GM12892 (cell line): ENCODE results near the gene CHRD.
A peak's percentile ranks its signal among the peaks of the same experiment; 100 is the strongest.

ENCODE experiments used
- DNase-seq: peaks from one replicate; pipeline ENCODE4 v3.0.0; 2011; ENCODE audit not compliant: insufficient read length
- FAIRE-seq: peaks from 2 replicates; lab custom pipeline; 2011; peaks lifted over from hg19 to GRCh38; lab: Jason Lieb, UNC
- POLR2A ChIP-seq: IDR thresholded peaks from 2 replicates; pipeline ENCODE4 v1.6.1; 2011; ENCODE audit warnings: low read depth, low read length, control low read depth
- POLR2AphosphoS5 ChIP-seq: IDR thresholded peaks from 2 replicates; pipeline ENCODE4 v1.6.1; 2011; ENCODE audit warnings: low read depth, low read length, control low read depth
- TAF1 ChIP-seq: IDR thresholded peaks from 2 replicates; pipeline ENCODE4 v1.6.1; 2011; ENCODE audit warnings: low read depth, mild to moderate bottlenecking, control low read depth, low read length, borderline replicate concordance

The CHRD gene

DNA sequence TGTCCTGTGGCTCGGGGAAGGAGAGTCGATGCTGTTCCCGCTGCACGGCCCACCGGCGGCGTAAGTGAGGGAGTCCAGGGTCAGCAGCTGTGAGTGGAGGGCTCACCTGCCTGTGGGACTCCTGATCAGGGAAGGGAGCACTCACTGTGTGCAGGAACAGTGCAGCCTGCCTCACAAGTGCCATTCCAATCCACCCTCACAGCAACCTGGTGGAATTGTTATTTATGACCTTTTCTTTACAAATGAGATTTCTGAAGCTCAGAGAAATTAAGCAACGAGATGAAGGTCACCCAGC lies 9.0 kb downstream of the CHRD start:
- FAIRE-seq (no peak), DNase-seq (no peak)
- TF ChIP-seq TAF1 (no peak), POLR2A (no peak), POLR2AphosphoS5 (no peak)

DNA sequence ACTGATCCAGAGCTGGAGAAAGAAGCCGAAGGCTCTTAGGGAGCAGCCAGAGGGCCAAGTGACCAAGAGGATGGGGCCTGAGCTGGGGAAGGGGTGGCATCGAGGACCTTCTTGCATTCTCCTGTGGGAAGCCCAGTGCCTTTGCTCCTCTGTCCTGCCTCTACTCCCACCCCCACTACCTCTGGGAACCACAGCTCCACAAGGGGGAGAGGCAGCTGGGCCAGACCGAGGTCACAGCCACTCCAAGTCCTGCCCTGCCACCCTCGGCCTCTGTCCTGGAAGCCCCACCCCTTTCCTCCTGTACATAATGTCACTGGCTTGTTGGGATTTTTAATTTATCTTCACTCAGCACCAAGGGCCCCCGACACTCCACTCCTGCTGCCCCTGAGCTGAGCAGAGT lies 9.5 kb downstream of the CHRD start:
- DNase-seq (no peak), FAIRE-seq (no peak)
- no peak for TF ChIP-seq POLR2AphosphoS5

DNA sequence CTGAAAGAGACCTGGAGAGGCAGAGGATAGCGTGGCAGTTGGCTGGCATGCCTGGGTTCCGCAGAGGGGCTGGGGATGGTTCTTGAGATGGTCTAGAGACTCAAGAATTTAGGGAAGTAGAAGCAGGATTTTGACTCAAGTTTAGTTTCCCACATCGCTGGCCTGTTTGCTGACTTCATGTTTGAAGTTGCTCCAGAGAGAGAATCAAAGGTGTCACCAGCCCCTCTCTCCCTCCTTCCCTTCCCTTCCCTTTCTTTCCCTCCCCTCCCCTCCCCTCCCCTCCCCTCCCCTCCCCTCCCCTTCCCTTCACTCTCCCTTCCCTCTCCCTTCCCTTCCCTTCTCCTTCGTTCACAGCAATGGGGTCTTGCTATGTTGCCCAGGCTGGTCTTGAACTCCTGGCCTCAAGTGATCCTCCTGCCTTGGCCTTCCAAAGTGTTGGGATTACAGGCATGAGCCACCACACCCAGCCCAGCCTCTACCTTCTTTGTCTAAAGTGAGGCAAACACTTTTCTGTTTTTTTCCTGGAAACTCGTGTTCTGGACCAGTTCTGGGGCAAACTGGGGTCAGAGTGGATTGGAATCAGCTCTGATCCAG lies 10.2 kb downstream of the CHRD start:
- no peak for TF ChIP-seq TAF1
- no peak for TF ChIP-seq POLR2AphosphoS5
- no peak for TF ChIP-seq POLR2A

DNA sequence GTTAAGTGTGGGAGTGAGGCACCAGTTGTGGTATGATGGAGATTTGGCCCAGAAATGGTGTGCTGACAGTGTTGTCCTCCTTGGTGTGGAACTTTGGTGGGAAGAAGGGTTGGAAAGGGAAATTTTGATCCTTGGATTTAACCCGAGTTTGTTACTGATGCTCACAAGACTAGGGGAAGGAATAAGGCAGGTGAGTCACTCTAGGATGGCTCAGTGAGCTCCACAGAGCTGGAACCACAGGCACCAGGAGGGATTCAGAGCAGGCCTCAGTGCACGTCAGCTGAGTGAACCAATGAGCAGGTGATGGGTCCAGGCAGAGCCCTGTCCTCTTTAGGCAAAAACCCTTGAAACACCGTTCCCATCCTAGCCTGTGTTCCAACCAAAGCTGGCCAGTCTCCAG lies 11.4 kb downstream of the CHRD start:
- FAIRE-seq: no peak
- no peak for TF ChIP-seq TAF1
- no peak for TF ChIP-seq POLR2AphosphoS5
- no peak for TF ChIP-seq POLR2A
- DNase-seq: no peak

More for the DNA sequence above, 10.2 kb downstream of the CHRD start:
- FAIRE-seq: no peak
- DNase-seq: no peak

DNA sequence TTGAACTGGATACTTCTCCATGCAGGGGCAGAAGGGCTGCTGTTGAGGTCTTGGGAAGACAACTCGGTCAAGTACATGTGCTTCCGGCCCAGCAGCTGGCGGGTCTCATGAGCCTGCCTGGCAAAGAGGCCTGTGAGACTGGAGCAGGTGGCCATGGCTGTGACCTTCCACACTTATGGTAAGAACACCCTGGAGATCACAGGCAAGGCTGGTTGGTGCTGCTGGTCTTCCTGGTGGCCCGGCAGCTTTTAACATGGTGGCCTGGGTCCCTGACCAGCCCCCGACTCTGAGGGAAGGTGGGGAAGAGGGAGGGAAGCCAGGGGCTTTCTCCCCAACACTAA lies 15.4 kb downstream of the CHRD start:
- FAIRE-seq (no peak), DNase-seq (no peak)
- no peak for TF ChIP-seq TAF1
- no peak for TF ChIP-seq POLR2AphosphoS5
- no peak for TF ChIP-seq POLR2A

DNA sequence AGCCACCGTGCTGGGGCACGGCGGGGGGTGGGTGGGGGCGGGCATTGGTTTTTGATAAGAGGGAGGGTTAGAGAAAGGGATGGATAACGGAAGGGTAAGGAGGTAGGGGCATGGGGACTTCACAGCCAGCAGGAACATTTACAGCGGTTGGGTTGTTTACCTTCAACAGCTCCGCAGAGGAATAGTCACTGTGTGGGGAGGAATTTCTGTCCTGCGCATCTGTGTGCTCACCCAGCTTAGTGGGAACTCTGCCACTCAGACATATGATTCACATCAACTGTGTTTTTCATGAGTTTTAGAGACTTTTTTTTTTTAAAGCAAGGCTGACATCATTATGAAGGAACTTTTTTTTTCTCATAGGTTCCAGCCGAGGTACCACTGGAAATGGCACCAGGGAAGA lies 19.6 kb downstream of the CHRD start:
- TF ChIP-seq POLR2AphosphoS5 (no peak), POLR2A (no peak), TAF1 (no peak)
- FAIRE-seq (no peak), DNase-seq (no peak)

DNA sequence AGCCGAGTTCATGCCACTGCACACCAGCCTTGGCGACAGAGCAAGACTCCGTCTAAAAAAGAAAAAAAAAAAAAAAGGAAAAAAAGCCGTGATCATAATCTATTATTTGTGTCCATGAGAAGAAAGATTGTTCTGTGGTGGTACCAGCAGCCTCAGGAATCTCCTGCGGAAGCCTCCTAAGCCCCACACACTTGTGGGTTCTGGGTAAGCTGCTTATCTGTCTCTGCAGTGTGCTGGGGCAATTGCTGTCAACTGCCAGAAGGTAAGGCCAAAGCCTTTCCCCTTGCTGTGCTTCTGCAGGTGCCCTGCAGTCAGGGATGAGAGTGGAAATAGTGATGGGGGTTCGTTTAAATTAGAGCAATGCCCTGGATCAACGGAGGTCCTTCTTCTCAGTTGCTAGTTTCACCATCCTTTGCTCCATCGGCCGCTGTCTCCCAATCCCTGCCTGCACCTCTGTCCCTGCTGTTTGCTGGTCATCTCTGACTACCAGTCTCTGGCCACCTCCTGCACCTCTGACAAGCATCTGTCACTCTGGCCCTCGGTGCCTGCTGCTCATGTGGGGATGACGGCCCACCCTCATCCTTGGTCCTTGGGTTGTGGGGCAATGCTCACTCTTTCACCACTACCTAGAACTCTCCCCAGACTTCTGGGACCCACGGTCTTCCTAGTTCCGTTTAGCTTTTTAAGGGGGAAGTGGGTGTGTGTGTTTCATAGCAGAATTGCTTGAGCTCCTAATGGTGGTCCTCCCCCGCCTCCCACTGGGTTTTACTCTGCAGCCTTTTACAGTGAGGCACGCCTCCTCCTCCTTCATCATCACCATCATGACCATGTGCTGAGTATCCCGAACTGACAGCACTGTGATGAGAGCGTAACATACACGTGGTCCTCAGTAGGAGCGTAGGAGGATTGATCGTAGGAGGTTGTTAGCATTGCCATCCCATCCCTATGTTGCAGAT lies 25.5 kb downstream of the CHRD start:
- TF ChIP-seq TAF1 (no peak), POLR2A (no peak), POLR2AphosphoS5 (no peak)
- FAIRE-seq (no peak), DNase-seq (no peak)

DNA sequence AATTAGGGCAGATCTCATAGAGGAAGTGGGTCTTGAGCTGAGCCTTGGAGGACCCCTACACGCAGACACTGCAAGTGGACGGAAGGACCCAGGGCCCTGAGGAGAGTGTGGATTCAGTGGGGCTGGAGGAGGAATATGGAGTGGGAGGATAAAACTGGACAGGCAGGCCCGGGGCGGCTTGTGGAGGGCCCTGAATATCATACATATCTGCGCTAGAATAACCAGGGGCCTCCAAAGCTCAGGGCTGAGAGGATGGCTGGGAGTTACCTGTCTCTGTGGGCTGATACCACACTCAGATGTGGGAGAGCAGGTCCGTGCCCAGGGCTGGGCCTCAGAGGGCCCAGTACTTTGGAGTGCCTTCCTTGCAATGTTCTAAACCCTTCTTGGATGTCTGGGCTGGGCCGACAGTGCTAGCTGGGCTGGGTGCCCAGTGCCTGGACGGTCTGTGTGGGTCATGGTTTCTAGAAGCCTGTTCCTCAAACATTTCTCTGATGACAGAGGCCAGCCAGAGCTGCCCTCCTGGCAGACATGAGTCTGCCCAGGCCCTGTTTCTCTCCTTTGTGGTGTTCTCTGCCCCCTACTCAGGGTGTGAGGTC lies 29.6 kb downstream of the CHRD start:
- DNase-seq: no peak
- FAIRE-seq: no peak
- TF ChIP-seq TAF1 (no peak), POLR2A (no peak), POLR2AphosphoS5 (no peak)

DNA sequence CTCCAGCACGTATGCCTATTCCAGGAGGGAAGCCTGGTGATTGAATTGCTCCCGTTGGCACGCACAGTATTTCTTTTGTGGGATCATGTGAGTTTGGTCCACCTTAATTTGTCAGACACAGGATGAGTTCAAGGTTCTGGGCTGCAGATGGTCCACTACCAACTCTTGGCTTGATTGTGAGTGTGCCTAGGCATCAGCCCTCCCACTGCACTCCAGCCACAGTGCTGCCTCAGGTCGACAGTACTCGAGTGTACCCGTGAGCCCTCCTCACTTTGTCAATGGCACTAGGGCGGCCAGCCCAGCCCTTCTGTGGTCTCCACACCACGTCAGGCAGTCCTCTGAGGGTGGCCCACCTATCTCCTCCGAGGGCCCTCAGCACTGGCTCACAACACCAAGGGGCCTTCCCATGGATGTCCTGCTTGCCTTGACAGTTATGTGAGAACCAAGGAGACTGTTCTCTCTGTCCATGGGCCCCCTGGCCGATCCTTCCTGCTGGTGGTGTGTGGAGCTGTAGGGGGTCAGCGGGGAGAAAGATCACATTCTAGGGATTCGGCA lies 30.2 kb downstream of the CHRD start:
- FAIRE-seq: no peak
- no peak for DNase-seq
- no peak for TF ChIP-seq TAF1
- no peak for TF ChIP-seq POLR2A
- TF ChIP-seq POLR2AphosphoS5: no peak

DNA sequence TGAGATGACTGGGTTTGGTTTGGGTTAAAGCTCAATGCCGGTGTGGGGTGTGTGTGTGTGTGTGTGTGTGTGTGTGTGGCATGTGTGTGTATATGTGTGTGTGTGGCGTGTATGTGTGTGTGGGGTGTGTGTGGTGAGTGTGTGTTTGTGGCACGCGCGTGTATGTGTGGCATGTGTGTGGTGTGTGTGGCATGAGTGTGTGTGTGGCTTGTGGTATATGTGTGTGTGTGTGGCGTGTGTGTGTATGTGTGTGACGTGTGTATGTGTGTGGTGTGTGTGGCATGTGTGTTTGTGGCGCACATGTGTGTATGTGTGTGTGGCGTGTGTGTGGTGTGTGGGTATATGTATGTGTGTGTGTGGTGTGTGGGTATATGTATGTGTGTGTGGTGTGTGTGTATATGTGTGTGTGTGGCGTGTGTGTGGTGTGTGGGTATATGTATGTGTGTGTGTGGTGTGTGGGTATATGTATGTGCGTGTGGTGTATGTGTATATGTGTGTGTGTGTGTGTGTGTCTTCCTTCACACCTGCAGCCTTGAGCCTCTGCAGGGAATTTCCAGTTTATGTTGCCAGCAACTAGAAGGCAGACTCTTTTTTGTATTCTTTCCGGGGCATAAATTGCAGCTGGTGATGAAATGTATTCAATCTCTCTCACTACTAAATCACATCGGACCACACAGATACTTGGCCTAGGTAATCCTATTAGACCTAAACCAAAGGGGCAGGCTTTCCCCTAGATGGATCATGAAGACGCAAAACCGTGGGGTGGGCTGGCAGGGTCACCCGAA lies 34.8 kb downstream of the CHRD start:
- FAIRE-seq: peak; percentile 90
- no peak for TF ChIP-seq POLR2A
- TF ChIP-seq TAF1: no peak
- no peak for TF ChIP-seq POLR2AphosphoS5
- DNase-seq: no peak

DNA sequence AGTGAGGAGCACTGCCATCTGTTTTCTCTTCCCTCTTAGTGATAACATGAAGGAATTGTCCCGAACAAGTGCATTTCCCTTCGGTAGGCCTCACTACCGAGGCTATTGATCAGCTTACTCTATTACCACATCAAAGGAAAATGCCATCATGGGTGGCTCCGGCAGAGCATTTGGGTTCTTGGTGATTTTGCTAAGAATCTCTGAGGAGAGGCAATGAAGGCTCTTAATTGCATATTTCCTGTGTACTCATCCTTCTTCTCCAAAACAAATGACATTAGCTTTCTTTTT lies 35.3 kb downstream of the CHRD start:
- FAIRE-seq (no peak), DNase-seq (no peak)
- TF ChIP-seq POLR2AphosphoS5: no peak
- TF ChIP-seq POLR2A: no peak
- no peak for TF ChIP-seq TAF1

DNA sequence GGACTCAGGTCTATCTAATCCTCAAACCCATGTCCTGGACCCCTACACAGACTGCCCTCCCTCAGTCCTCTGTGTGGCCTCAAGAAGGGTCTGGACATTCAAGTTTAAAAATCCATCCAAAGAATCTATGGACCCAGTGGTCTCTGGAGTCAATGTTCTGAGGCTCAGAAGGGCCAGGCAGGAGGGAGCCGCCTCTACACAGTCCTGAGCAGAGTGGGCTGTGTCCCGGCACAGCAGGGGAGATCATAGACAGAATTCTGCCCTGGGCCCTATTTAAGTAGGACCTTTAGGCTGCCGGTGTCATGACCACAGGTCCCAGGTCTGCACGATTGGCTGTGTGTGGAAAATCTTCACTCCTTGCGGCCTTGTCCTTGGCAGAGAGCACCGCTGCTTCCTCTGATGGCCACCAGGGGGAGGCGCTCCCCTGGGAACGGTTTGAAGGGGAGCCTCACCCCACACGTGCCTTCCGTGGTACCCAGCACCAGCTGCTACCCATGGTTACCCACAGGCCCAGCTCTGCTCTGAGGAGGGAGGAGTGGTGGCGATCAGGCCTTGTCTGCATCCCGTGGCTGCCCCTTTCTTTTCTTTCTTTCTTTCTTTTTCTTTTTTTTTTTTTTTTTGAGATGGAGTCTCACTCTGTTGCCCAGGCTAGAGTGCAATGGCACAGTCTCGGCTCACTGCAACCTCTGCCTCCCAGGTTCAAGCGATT lies 37.9 kb downstream of the CHRD start:
- DNase-seq (peak; percentile 61), FAIRE-seq (peak; percentile 65)
- no peak for TF ChIP-seq POLR2A
- no peak for TF ChIP-seq POLR2AphosphoS5
- no peak for TF ChIP-seq TAF1
